Jurkat, Clone E6-1 (cell line): ENCODE measurements around the gene ID3.
"Not testable (repeated sequence)": the region's sequence is repeated elsewhere in the genome, so short reads cannot be mapped to it uniquely, and the experiment has no call there.

ENCODE experiments used
- DNase-seq: peaks from one replicate; pipeline ENCODE4 v3.0.0-alpha.2; 2011; ENCODE audit warnings: low read depth, low spot score
- H3K4me3 ChIP-seq: 2 replicates; pipeline ENCODE4 v1.5.1; 2011; ENCODE audit warnings: mild to moderate bottlenecking, low read length, control low read depth, moderate library complexity

Gene ID3

DNA sequence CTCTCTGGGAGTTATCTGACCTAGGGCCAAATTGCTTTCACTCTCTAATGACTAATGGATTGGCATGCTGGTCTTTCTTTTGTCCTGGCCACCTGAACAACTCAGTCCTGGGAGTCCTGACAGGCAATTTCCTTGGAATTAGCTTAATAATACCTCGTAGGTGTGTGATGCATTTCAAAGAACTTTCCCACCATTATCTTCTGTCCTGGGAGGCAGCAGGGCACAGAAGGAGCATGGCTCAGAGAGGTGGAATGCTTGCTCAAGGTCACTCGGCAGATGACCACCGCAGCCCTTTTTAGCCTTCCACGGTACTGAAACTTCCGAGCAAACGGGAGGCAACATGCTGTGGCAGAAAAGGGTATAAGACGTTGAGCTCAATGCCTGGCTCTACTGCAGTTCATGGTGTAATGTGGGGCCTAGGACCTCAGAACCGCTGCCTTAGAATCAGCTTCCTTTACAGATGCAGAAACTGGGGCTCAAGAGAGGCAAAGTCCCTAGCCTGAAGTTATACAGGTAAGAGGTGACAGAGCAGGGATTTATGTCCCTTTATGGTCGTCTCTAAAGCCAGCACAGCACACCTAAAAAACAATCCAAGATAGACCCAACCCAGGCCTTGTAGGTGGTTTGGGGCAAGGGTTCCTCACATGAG, 3.2 kb downstream of the ID3 start:
- no peak overlapping the region for H3K4me3 ChIP-seq

DNA sequence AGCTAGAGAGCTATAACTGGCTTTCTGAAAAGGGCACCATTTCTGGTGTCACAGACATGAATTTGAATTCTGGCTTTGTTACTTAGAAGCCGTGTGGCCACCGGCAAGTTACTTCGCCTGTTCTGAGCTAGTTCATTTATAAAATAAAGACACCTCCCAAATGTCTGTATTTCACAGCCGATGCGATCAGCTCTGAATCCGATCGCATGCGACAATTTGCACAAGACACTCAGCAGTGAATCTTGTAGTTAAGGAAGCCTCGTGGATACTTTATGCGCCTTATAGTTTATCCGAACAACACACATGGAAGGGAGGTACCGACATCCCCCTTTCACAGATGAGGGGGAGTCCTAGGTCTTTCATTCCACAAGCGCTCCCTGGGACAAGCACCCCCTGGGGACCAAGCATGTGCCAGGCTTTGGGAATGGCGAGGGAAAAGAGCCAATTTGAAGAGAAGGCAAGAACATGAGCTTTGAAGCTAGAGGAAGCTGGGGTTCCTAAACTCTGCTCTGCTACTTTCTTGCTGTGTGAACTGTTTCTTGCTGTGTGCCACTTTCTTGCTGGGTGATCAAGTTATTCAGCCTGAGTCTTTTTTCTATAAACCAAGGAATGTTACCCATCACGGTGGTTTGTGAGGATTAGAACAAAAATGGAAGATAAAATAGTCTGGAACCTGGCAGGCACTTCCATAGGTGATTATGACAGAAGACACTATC, 3.9 kb downstream of the ID3 start:
- DNase-seq: no peak
- H3K4me3 ChIP-seq: peak overlapping the region; percentile 40

More for the DNA sequence above, 3.2 kb downstream of the ID3 start:
- DNase-seq: no peak

GRCh38 chr1:23554481-23555269, 4.6 kb downstream of the ID3 start:
- peak; percentile 87 for DNase-seq
- peak overlapping the region; percentile 69 for H3K4me3 ChIP-seq

DNA sequence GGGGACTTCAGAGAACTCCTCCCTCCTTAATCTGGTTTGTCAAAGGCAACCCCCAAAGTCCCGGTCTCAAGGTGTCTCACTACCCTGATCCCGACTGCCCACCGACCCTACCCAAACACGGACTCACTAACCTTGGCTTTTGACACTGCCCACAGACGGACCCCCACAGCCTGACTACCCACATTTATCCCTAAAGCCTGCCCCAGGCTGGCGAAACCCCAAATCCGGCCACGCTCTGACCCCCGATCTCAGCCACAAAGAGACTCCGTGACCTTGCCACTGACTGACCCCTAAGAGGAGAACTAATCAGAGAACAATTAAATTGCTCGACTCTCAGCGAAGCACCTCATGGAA, 5.2 kb downstream of the ID3 start:
- DNase-seq: no peak
- H3K4me3 ChIP-seq: peak overlapping the region; percentile 69

- H3K4me3 ChIP-seq: peak overlapping the region; percentile 69
- DNase-seq: no peak
Observed at GRCh38 chr1:23553231-23554126, 5.8 kb downstream of the ID3 start.

DNA sequence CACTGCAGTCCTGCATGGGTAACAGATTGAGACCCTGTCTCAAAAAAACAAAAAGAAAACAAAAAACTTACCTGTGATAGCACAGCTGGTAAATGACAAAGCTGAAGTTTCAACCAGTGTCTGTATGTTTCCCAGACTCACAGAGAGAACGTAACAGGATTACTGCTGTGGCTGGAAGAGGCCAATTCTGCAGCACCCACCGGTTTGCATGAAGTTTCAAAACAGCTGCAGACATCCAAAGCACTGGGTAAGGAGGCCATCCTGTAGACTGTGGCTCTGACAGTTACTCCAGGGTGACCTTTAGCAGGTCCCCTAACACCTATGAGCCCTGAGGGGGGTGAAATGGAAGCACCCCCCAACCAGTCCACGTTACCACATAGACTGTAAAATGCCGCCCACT, 7.5 kb downstream of the ID3 start:
- H3K4me3 ChIP-seq: no peak overlapping the region
- no peak for DNase-seq

DNA sequence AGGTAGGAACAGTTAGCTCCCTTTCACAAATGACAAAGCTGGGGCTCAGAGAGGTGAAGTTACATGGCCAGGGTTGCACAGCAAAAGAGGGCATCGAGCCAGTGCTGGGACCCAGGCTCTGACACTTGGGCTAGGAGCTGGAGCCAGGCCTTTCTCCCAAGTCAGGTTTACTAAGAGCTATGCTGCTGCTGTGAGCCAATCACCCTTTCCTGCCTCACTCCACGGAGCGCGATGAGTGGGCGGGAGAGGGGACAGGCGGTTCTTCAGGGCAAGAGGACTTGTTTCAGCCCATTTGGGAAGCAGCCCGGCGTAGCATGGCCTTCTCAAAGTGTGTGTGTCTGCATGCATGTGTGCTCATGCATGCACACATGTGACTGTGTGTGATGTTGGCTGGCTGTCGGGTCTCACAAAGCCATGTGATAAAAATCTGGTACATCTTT, 10.6 kb downstream of the ID3 start:
- no peak overlapping the region for H3K4me3 ChIP-seq
- no peak for DNase-seq

- no peak overlapping the region for H3K4me3 ChIP-seq
- DNase-seq: no peak
Observed at GRCh38 chr1:23546897-23547584, 12.3 kb downstream of the ID3 start.

DNA sequence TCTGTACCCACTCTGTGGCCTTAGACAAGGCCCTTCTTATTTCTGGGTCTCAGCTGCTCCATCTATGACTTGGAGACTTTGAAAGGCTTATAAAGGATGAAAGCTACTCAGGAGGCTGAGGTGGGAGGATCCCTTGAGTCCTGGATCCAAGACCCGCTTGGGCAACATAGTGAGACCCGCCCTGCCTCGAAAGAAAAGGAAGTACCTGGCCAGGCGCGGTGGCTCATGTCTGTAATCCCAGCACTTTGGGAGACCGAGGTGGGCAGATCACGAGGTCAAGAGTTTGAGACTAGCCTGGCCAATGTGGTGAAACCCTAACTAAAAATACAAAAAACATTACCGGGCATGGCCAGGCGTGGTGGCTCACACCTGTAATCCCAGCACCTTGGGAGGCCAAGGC, 13.4 kb downstream of the ID3 start:
- no peak overlapping the region for H3K4me3 ChIP-seq
- DNase-seq: no peak

GRCh38 chr1:23544444-23545389, 14.6 kb downstream of the ID3 start:
- DNase-seq: peak; percentile 76

DNA sequence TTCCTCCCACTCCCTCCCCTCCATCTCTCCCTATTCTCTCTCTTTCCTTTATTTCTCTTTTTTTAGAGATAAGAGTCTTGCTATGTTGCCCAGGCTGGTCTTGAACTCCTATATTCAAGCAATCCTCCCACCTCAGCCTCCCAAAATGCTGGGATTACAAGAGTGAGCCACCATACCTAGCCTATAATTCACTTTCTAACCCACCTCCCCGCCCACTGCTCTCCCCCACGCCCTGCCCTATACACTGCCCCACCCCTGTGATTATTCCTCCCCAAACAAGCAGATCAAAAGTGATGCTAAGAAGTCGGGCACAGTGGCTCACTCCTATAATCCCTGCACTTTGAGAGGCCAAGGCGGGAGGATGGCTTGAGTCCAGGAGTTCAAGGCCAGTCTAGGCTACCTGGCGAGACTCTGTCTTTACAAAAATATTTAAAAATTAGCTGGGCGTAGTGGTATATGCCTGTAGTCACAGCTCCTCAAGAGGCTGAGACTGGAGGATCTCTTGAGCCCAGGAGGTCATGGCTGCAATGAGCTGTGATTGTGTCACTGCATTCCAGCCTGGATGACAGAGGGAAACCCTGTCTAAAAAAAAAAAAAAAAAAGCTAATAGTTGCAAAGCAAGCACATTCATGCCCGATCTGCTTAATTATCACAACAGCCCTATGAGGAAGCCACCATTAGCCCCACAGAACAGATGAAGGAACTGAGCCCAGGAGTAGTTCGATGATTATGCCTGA, 15.4 kb downstream of the ID3 start:
- no peak for DNase-seq
- H3K4me3 ChIP-seq: no peak overlapping the region

More at GRCh38 chr1:23544444-23545389, 14.6 kb downstream of the ID3 start:
- H3K4me3 ChIP-seq: no peak overlapping the region

- not testable (repeated sequence) for DNase-seq, H3K4me3 ChIP-seq
Observed at GRCh38 chr1:23542940-23543339, 16.4 kb downstream of the ID3 start.

- peak overlapping the region; percentile 19; the same call in 1 of the 2 replicates for H3K4me3 ChIP-seq
- DNase-seq: peak; percentile 97
Observed at GRCh38 chr1:23539698-23540266, 19.5 kb downstream of the ID3 start.

DNA sequence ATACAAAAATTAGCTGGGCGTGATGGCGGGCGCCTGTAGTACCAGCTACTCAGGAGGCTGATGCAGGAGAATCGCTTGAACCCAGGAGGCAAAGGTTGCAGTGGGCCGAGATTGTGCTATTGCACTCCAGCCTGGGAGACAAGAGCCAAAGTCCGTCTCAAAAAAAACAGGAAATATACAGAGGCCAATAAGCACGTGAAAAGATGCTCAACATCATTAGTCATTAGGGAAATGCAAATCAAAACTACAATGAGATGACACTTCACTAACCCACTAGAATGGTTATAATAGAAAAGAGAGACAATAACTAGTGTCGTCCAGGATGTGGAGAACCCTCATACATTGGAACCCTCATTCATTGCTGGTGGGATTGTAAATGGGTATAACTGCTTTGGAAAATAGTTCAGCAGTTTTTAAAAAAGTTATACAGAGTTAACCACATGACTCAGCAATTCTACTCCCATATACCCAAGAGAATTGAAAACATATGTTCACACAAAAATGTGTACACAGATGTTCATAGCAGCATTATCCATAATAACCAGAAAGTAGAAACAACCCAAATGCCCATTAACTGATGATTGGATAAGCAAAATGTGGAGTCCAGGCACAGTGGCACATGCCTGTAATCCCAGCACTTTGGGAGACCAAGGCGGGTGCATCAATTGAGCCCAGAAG, 21.9 kb downstream of the ID3 start:
- no peak for DNase-seq
- no peak overlapping the region for H3K4me3 ChIP-seq

DNA sequence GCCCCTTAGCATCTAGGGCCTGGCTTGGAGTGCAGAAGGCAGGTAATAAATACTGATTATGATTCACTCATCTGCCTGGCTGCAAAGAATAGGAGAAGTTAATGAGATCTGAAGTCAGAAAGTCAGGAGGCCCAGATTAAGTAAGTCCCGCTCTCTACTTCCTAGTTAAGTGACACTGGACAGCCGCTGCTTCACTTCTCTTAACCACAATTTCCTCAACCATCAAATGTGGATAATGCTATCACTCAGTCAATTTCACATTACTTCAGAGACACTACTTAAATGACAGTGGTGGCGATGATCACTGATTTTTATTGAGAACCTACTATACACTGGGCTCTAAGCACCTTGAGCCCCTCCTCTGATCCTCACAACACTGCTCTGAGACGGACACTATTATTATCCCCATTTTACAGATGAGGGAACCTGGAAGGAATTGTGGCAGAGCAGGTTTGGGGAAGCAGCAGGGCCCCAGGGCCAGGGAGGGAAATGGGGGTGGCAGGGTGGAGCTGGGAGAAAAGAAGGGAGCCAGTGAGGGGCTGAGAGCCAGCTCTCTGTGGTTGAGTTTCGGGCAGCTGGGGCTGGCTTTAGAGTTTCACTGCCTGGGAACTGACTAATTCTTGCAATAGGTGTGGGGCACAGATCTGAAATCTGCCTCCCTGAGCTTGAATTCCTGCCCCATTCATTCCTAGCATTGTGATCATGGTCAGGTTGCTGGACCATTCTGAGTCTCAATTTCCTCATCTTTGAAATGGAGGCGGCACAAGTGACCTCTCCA, 25.9 kb downstream of the ID3 start:
- no peak for DNase-seq
- H3K4me3 ChIP-seq: no peak overlapping the region
